ENCODE measurements around the gene PARP9. TPM values are rescaled to one million over a fixed set of nuclear protein-coding genes. Genes with fewer than 3 reads are reported as not detected.
A peak's percentile ranks its signal among the peaks of the same experiment; 100 is the strongest.

Gene PARP9
- total and polyA plus RNA-seq, 2 of the 13 experiments (the other 11 are each of a cell fraction or from before 2014, with no cell fraction given) = 6.5 to 10.6 TPM

- TF ChIP-seq ZXDC (CRISPR knock-in tag; IDR thresholded peaks at IDR 0.05) (peak; percentile 89; the same call in 1 of the 2 replicates), ZMYM3 (CRISPR knock-in tag; IDR thresholded peaks at IDR 0.05) (no peak), ZBTB39 (CRISPR knock-in tag; IDR thresholded peaks at IDR 0.05) (no peak), MIER3 (CRISPR knock-in tag; IDR thresholded peaks at IDR 0.05; ENCODE audit: borderline replicate concordance) (peak; percentile 63; the same call in 1 of the 2 replicates), ZNF570 (CRISPR knock-in tag; IDR thresholded peaks at IDR 0.05; ENCODE audit: borderline replicate concordance) (no peak), CBFB (CRISPR knock-in tag; IDR thresholded peaks at IDR 0.05) (peak; percentile 41; the same call in 1 of the 2 replicates), RBM39 (IDR thresholded peaks at IDR 0.05; ENCODE audit: low read depth, low read length, poor library complexity, severe bottlenecking) (peak; percentile 77), PLSCR1 (CRISPR knock-in tag; IDR thresholded peaks at IDR 0.05; ENCODE audit: borderline replicate concordance) (no peak), NCOR1 (IDR thresholded peaks at IDR 0.05; ENCODE audit: borderline replicate concordance, low read length) (no peak; the same call in 1 of the 2 replicates), ZNF598 (CRISPR knock-in tag; IDR thresholded peaks at IDR 0.05; ENCODE audit: borderline replicate concordance) (no peak), THRA (CRISPR knock-in tag; IDR thresholded peaks at IDR 0.05; ENCODE audit: borderline replicate concordance) (peak; percentile 32; the same call in 1 of the 2 replicates), ZFP90 (CRISPR knock-in tag; IDR thresholded peaks at IDR 0.05; ENCODE audit: borderline replicate concordance) (no peak; the same call in 1 of the 2 replicates), ZNF44 (CRISPR knock-in tag; IDR thresholded peaks at IDR 0.05) (peak; percentile 82), ZBTB44 (CRISPR knock-in tag; IDR thresholded peaks at IDR 0.05) (no peak)
Measured at GRCh38 chr3:122564155-122564912, at the start of gene PARP9, which contains the start of gene DTX3L (continued).
